OCI-LY1 (cell line): ENCODE results near the gene SFT2D1.

ENCODE experiments used
- H2AFZ ChIP-seq: fragments of 200-600 bp; sonication (generic), shearing (Covaris generic); 2 replicates; pipeline ENCODE4 v1.6.0; 2014; ENCODE audit warnings: antibody characterized with exemption, mild to moderate bottlenecking, low read length
- H3F3A ChIP-seq: fragments of 200-600 bp; sonication (generic), shearing (Covaris generic); 2 replicates; pipeline ENCODE4 v1.6.0; 2014; ENCODE audit warnings: mild to moderate bottlenecking, antibody characterized with exemption, low read length, moderate library complexity; ENCODE audit not compliant: insufficient read depth
- H3K27ac ChIP-seq: fragments of 200-600 bp; sonication (generic); 2 replicates; pipeline ENCODE4 v1.5.1; 2014; ENCODE audit warnings: low read length, mixed run types, mild to moderate bottlenecking, low read depth; ENCODE audit not compliant: poor library complexity, severe bottlenecking
- H3K27me3 ChIP-seq: fragments of 200-600 bp; sonication (generic); 2 replicates; pipeline ENCODE4 v1.6.0; 2014; ENCODE audit warnings: antibody characterized with exemption, mild to moderate bottlenecking, low read length, moderate library complexity; ENCODE audit not compliant: insufficient read depth
- H3K36me3 ChIP-seq: fragments of 200-600 bp; sonication (generic); 2 replicates; pipeline ENCODE4 v1.6.1; 2014; ENCODE audit warnings: mild to moderate bottlenecking, antibody characterized with exemption, low read length, moderate library complexity, mixed read lengths; ENCODE audit not compliant: insufficient read depth
- H3K4me1 ChIP-seq: fragments of 200-600 bp; sonication (generic); 2 replicates; pipeline ENCODE4 v1.5.1; 2014; ENCODE audit warnings: mild to moderate bottlenecking, low read length, moderate library complexity; ENCODE audit not compliant: insufficient read depth, severe bottlenecking
- H3K4me2 ChIP-seq: fragments of 200-600 bp; sonication (generic), shearing (Covaris generic); 2 replicates; pipeline ENCODE4 v1.6.1; 2014; ENCODE audit warnings: low read length
- H3K4me3 ChIP-seq: fragments of 200-600 bp; sonication (generic); 2 replicates; pipeline ENCODE4 v1.5.1; 2014; ENCODE audit warnings: low read length, low read depth, mild to moderate bottlenecking, mixed read lengths; ENCODE audit not compliant: poor library complexity, severe bottlenecking
- H3K79me2 ChIP-seq: fragments of 200-600 bp; shearing (Covaris generic); 2 replicates; pipeline ENCODE4 v1.6.1; 2016; ENCODE audit warnings: mixed run types, low read length, mixed read lengths; ENCODE audit not compliant: insufficient read depth
- H3K9ac ChIP-seq: fragments of 200-600 bp; sonication (generic), shearing (Covaris generic); 2 replicates; pipeline ENCODE4 v1.6.1; 2014; ENCODE audit warnings: mild to moderate bottlenecking, low read length, mixed read lengths
- H3K9me2 ChIP-seq: fragments of 200-600 bp; sonication (generic), shearing (Covaris generic); 2 replicates; pipeline ENCODE4 v1.6.1; 2014; ENCODE audit warnings: low read depth, mild to moderate bottlenecking, low read length, mixed read lengths
- H3K9me3 ChIP-seq: fragments of 200-600 bp; shearing (Covaris generic); 2 replicates; pipeline ENCODE4 v1.6.1; 2014; ENCODE audit warnings: low read length, mixed read lengths
- H4K20me1 ChIP-seq: fragments of 200-600 bp; sonication (generic), shearing (Covaris generic); 2 replicates; pipeline ENCODE4 v1.6.0; 2016; ENCODE audit warnings: mild to moderate bottlenecking, low read length; ENCODE audit not compliant: insufficient read depth
- CTCF ChIP-seq: fragments of 200-600 bp; sonication (generic), shearing (Covaris generic); IDR thresholded peaks from 2 replicates; pipeline ENCODE4 v1.5.1; 2017; ENCODE audit warnings: mild to moderate bottlenecking, antibody characterized with exemption, low read length, moderate library complexity, mixed read lengths
- EZH2 ChIP-seq: fragments of 200-600 bp; sonication (generic), shearing (Covaris generic); IDR thresholded peaks from 2 replicates; pipeline ENCODE4 v1.8.0; 2017; ENCODE audit warnings: borderline replicate concordance, mixed run types, mild to moderate bottlenecking, antibody characterized with exemption, low read length, moderate library complexity, mixed read lengths

The SFT2D1 gene

GRCh38 chr6:166325383-166326042, 16.8 kb downstream of the SFT2D1 start:
- H3K9ac ChIP-seq: no peak overlapping the region
- H3K27ac ChIP-seq: no peak overlapping the region
- H3K36me3 ChIP-seq: peaks cover 50% of the 10 kb centered on the region
- no peaks in the 10 kb centered on the region for H3K27me3 ChIP-seq
- H3K9me3 ChIP-seq: no peaks in the 10 kb centered on the region
- H3K9me2 ChIP-seq: no peaks in the 10 kb centered on the region
- no peak overlapping the region for H2AFZ ChIP-seq
- TF ChIP-seq EZH2: no peak
- TF ChIP-seq CTCF: no peak
- no peak overlapping the region for H3K4me2 ChIP-seq
- H3K79me2 ChIP-seq: no peaks in the 10 kb centered on the region; the same call in 1 of the 2 replicates
- H4K20me1 ChIP-seq: no peaks in the 10 kb centered on the region
- no peaks in the 10 kb centered on the region for H3F3A ChIP-seq
- H3K4me1 ChIP-seq: peaks cover 6% of the 10 kb centered on the region
- H3K4me3 ChIP-seq: no peak overlapping the region

- no peaks in the 10 kb centered on the region for H3K27me3 ChIP-seq
- no peaks in the 10 kb centered on the region for H3K79me2 ChIP-seq
- no peak overlapping the region for H3K9ac ChIP-seq
- H3F3A ChIP-seq: no peaks in the 10 kb centered on the region
- peaks cover 50% of the 10 kb centered on the region for H3K36me3 ChIP-seq
- no peaks in the 10 kb centered on the region for H4K20me1 ChIP-seq
- TF ChIP-seq CTCF (no peak), EZH2 (no peak)
- H3K9me3 ChIP-seq: no peaks in the 10 kb centered on the region
- peaks cover 6% of the 10 kb centered on the region for H3K4me1 ChIP-seq
- H3K27ac ChIP-seq: no peak overlapping the region
- H3K4me3 ChIP-seq: no peak overlapping the region
- no peak overlapping the region for H3K4me2 ChIP-seq
- H3K9me2 ChIP-seq: no peaks in the 10 kb centered on the region
- H2AFZ ChIP-seq: no peak overlapping the region
Measured at GRCh38 chr6:166323395-166323794, 18.9 kb downstream of the SFT2D1 start.

GRCh38 chr6:166318649-166319600, 23.4 kb downstream of the SFT2D1 start:
- no peak for TF ChIP-seq CTCF
- no peak for TF ChIP-seq EZH2

More at GRCh38 chr6:166318649-166319600, 23.4 kb downstream of the SFT2D1 start:
- H3K9me3 ChIP-seq: no peaks in the 10 kb centered on the region
- no peaks in the 10 kb centered on the region for H3F3A ChIP-seq
- H4K20me1 ChIP-seq: no peaks in the 10 kb centered on the region
- no peak overlapping the region for H3K4me2 ChIP-seq
- H3K4me3 ChIP-seq: no peak overlapping the region
- no peak overlapping the region for H3K9ac ChIP-seq
- H3K9me2 ChIP-seq: no peaks in the 10 kb centered on the region
- no peaks in the 10 kb centered on the region for H3K4me1 ChIP-seq
- H3K27ac ChIP-seq: no peak overlapping the region
- H2AFZ ChIP-seq: no peak overlapping the region
- peaks cover 17% of the 10 kb centered on the region for H3K36me3 ChIP-seq
- no peaks in the 10 kb centered on the region for H3K79me2 ChIP-seq
- no peaks in the 10 kb centered on the region for H3K27me3 ChIP-seq
